ENCODE results near the gene RBM18. TPM values are rescaled to one million over a fixed set of nuclear protein-coding genes. Genes with fewer than 3 reads are reported as not detected.

The RBM18 gene
- 16.1 to 21.1 TPM (median 20.6 TPM) in 5 replicates for total RNA-seq (2022; extraction: Qiagen RNA extraction; ENCODE audit: low read depth)

GRCh38 chr9:122264360-122265148, at the start of gene RBM18, which contains the start of gene MRRF:
Gene RBM18 (minus strand): TSS chr9:122264840. CDS start chr9:122261492, 3,348 bp downstream.
Gene MRRF (plus strand): TSS chr9:122264882. CDS start chr9:122270892, 6,010 bp downstream.

GRCh38 chr9:122228568-122229484, 35.8 kb downstream of the RBM18 start, which contains the start of gene LHX6:
Gene LHX6 (minus strand): TSS chr9:122228957. CDS start chr9:122228740, 217 bp downstream.

Other genes with a start within 250 kb of the RBM18 start
- 3.9 to 5.0 TPM (median 4.1 TPM) in 5 replicates for gene TTLL11, start 171.5 kb downstream of the RBM18 start, total RNA-seq (2022; extraction: Qiagen RNA extraction; ENCODE audit: low read depth)
- gene NDUFA8, start 105.1 kb downstream of the RBM18 start, total RNA-seq (2022; extraction: Qiagen RNA extraction; ENCODE audit: low read depth), result 95.8 to 126 TPM (median 108 TPM) in 5 replicates
- gene MORN5, start 104.9 kb downstream of the RBM18 start, total RNA-seq (2022; extraction: Qiagen RNA extraction; ENCODE audit: low read depth), result not detected in 5 replicates
- 0.57 to 1.3 TPM (median 1.2 TPM) in 5 replicates for gene LHX6, start 35.9 kb downstream of the RBM18 start, total RNA-seq (2022; extraction: Qiagen RNA extraction; ENCODE audit: low read depth)
- 65.6 to 83.3 TPM (median 69.2 TPM) in 5 replicates for gene MRRF, start within 50 bp of the RBM18 start, total RNA-seq (2022; extraction: Qiagen RNA extraction; ENCODE audit: low read depth)
- gene PTGS1, start 106.2 kb upstream of the RBM18 start, total RNA-seq (2022; extraction: Qiagen RNA extraction; ENCODE audit: low read depth), result 1.3 to 1.6 TPM (median 1.6 TPM) in 5 replicates
- gene OR1J1, start 213.1 kb upstream of the RBM18 start, total RNA-seq (2022; extraction: Qiagen RNA extraction; ENCODE audit: low read depth), result not detected in 5 replicates
- not detected in 5 replicates for gene OR1J2, start 246.0 kb upstream of the RBM18 start, total RNA-seq (2022; extraction: Qiagen RNA extraction; ENCODE audit: low read depth)

Data from A549 treated with ZK216348 at 1 μM for 4 hours (cell line).